GM12878 (cell line): ENCODE measurements around the gene TMEM39B. TPM values are rescaled to one million over a fixed set of nuclear protein-coding genes. Genes with fewer than 3 reads are reported as not detected.

Source experiments
- ATAC-seq: fragments of 200-7000 bp; cut with Tn5 transposase; 3 replicates; pipeline ENCODE4 v1.9.1; 2020; ENCODE audit warnings: mild to moderate bottlenecking, moderate library complexity
- BruUV-seq: library from RNA; stranded (reverse); fragments of 400-500 nt; replicated peaks from 2 replicates; lab custom pipeline; 2021; lab: Mats Ljungman, UMichigan
- CTCF ChIA-PET: fragments of 300-600 bp; sonication (Branson Sonifier 250); formaldehyde crosslinking; extraction: SDS; loops from one replicate; lab custom pipeline; 2021; ENCODE audit warnings: inconsistent platforms; lab: Yijun Ruan, JAX
- POLR2A ChIA-PET: fragments of 350-600 bp; formaldehyde crosslinking; extraction: SDS; loops from one replicate; lab custom pipeline; 2021; ENCODE audit warnings: inconsistent platforms; lab: Charles Lee
- RAD21 ChIA-PET: fragments of 300-600 bp; sonication (Branson Sonifier 250); formaldehyde crosslinking; loops from one replicate; lab custom pipeline; 2023; ENCODE audit warnings: antibody characterized with exemption; ENCODE audit not compliant: unreplicated experiment; lab: Charles Lee
- SMC1A ChIA-PET: fragments of 300-600 bp; sonication (Branson Sonifier 250); formaldehyde crosslinking; loops from one replicate; lab custom pipeline; 2023; ENCODE audit not compliant: unreplicated experiment, uncharacterized antibody; lab: Charles Lee
- DNase-seq: peaks from one replicate; pipeline ENCODE4 v3.0.0-alpha.2; 2011; ENCODE audit warnings: low read depth, low spot score
- FAIRE-seq: peaks from 3 replicates; lab custom pipeline; 2011; peaks lifted over from hg19 to GRCh38; lab: Jason Lieb, UNC
- H2AFZ ChIP-seq: 2 replicates; pipeline ENCODE4 v1.6.0; 2011; ENCODE audit warnings: low read depth, low read length, control low read depth; ENCODE audit not compliant: control insufficient read depth
- H3K27ac ChIP-seq: 2 replicates; pipeline ENCODE4 v1.5.1; 2011; ENCODE audit warnings: control low read depth; ENCODE audit not compliant: control insufficient read depth, insufficient read depth
- H3K27me3 ChIP-seq, 2 experiments: replicated peaks in 1 of 2; 2 replicates each; pipeline versions ENCODE4 v1.6.0 to v1.6.1; 2011; ENCODE audit warnings: low read length in 1 of 2; ENCODE audit not compliant: control insufficient read depth in 2 of 2, insufficient read depth in 2 of 2
- H3K36me3 ChIP-seq, 2 experiments: 2 replicates each; pipeline ENCODE4 v1.5.1; 2011; ENCODE audit warnings: low read length in 1 of 2; ENCODE audit not compliant: control insufficient read depth in 2 of 2, insufficient read depth in 2 of 2
- H3K4me1 ChIP-seq: 2 replicates; pipeline ENCODE4 v1.6.1; 2011; ENCODE audit warnings: mild to moderate bottlenecking, low read length, moderate library complexity, mixed read lengths; ENCODE audit not compliant: control insufficient read depth, insufficient read depth
- H3K4me2 ChIP-seq: 2 replicates; pipeline ENCODE4 v1.6.0; 2011; ENCODE audit warnings: control low read depth; ENCODE audit not compliant: control insufficient read depth, insufficient read depth
- H3K4me3 ChIP-seq: fragments of 200-600 bp; sonication (generic); 2 replicates; pipeline ENCODE4 v1.5.1; 2016
- H3K79me2 ChIP-seq: 2 replicates; pipeline ENCODE4 v1.6.0; 2011; ENCODE audit warnings: low read length; ENCODE audit not compliant: control insufficient read depth, insufficient read depth
- H3K9ac ChIP-seq: 2 replicates; pipeline ENCODE4 v1.8.0; 2011; ENCODE audit warnings: low read length, control low read depth, mixed read lengths; ENCODE audit not compliant: control insufficient read depth, insufficient read depth
- H3K9me3 ChIP-seq: replicated peaks from 3 replicates; pipeline ENCODE4 v1.5.1; 2011; ENCODE audit warnings: mild to moderate bottlenecking, low read length; ENCODE audit not compliant: control insufficient read depth, insufficient read depth
- H4K20me1 ChIP-seq: 2 replicates; pipeline ENCODE4 v1.6.0; 2011; ENCODE audit not compliant: control insufficient read depth, insufficient read depth
- BMI1 ChIP-seq: fragments of 450-650 bp; IDR thresholded peaks from 2 replicates; pipeline ENCODE4 v1.6.1; 2016; ENCODE audit warnings: mild to moderate bottlenecking, moderate library complexity, borderline replicate concordance
- IKZF2 ChIP-seq, 2 experiments: fragments of 450-650 bp; IDR thresholded peaks; 2 replicates each; pipeline ENCODE4 v1.6.1; 2017; ENCODE audit warnings: mild to moderate bottlenecking in 2 of 2, moderate library complexity in 2 of 2
- MEF2A ChIP-seq: IDR thresholded peaks from 2 replicates; pipeline ENCODE4 v1.6.1; 2011; ENCODE audit warnings: low read depth, mild to moderate bottlenecking, low read length, moderate library complexity; ENCODE audit not compliant: insufficient read depth
- SMARCA5 ChIP-seq: fragments of 450-650 bp; IDR thresholded peaks from 2 replicates; pipeline ENCODE4 v1.6.1; 2017; ENCODE audit warnings: mild to moderate bottlenecking
- TCF7 ChIP-seq: IDR thresholded peaks from 2 replicates; pipeline ENCODE4 v1.6.1; 2014; ENCODE audit warnings: antibody characterized with exemption, borderline replicate concordance
- WGBS: methylation state at CpG from one replicate; pipeline ENCODE4 v1.1.6; 2016; ENCODE audit warnings: low lambda C conversion rate; ENCODE audit not compliant: insufficient replicate concordance, insufficient coverage; ENCODE audit errors: missing lambda C conversion rate; 5-methylcytosine and 5-hydroxymethylcytosine counted together
- in situ Hi-C: fragments of 300-500 bp; cut with MboI; formaldehyde crosslinking; loops from 9 replicates; pipeline ENCODE4 v1.14.3; 2018; ENCODE audit warnings: mixed read lengths
- intact Hi-C: fragments of 100-400 bp; cut with micrococcal nuclease; formaldehyde crosslinking; loops from one replicate; pipeline ENCODE4 v1.14.2; 2022; ENCODE audit not compliant: unreplicated experiment
- polyA plus RNA-seq, 11 experiments: library from polyadenylated mRNA; depleted of rRNA in 4 of 11; unstranded in 6 of 11; stranded (reverse) in 5 of 11; fragments of >200 nt; fragmentation: Nextera tagmentation in 4 of 11; fragmentation: Illumina TruSeq in 1 of 11; extraction: Ambion mirVana in 4 of 11; extraction: Trizol in 1 of 11; gene quantifications; 1 replicate in 1 of 11; 2 replicates in 10 of 11; pipeline versions ENCODE4 v1.2.1 to v1.2.3, GENCODE V29; 2011 to 2016; ENCODE audit warnings: inconsistent platforms in 2 of 11, missing spikeins in 2 of 11, low read depth in 1 of 11
- total RNA-seq, 4 experiments: library from RNA; depleted of rRNA in 3 of 4; stranded (reverse); fragments of >200 nt in 3 of 4; fragmentation: Illumina TruSeq in 1 of 4; extraction: Trizol in 1 of 4; gene quantifications; 2 replicates each; pipeline versions ENCODE4 v1.2.1 to v1.2.3, GENCODE V29; 2013 to 2021
- TF ChIP-seq, protein P1 (sequence below): IDR thresholded peaks from 2 replicates; pipeline ENCODE4 v1.6.1; 2011; ENCODE audit warnings: borderline replicate concordance, low read depth, mild to moderate bottlenecking, moderate library complexity, low read length; ENCODE audit not compliant: insufficient read depth, poor library complexity, severe bottlenecking
- TF ChIP-seq, protein P2 (sequence below): fragments of 450-650 bp; IDR thresholded peaks from 2 replicates; pipeline ENCODE4 v1.6.1; 2014; ENCODE audit warnings: mild to moderate bottlenecking
- TF ChIP-seq, protein P3 (sequence below), 3 experiments: IDR thresholded peaks in 2 of 3; conservative IDR thresholded peaks in 1 of 3; 2 replicates each; pipeline ENCODE4 v1.5.1; 2011; ENCODE audit warnings: low read depth in 3 of 3, low read length in 3 of 3, mild to moderate bottlenecking in 3 of 3, control low read depth in 2 of 3, moderate library complexity in 2 of 3, inconsistent platforms in 1 of 3, mixed read lengths in 1 of 3; ENCODE audit not compliant: control insufficient read depth in 2 of 3, insufficient read depth in 1 of 3; ENCODE audit errors: extremely low read depth in 1 of 3

Gene TMEM39B
- total and polyA plus RNA-seq, 10 of the 15 experiments (the other 5 are each of a cell fraction or from before 2014, with no cell fraction given): 2.3 to 27.2 (median 12.3) TPM

- 94% methylated on average over 8 of the region's 8 CpGs for WGBS
- DNase-seq: no peak
- TF ChIP-seq SMARCA5 (no peak), MEF2A (no peak), IKZF2 (IDR thresholded peaks at IDR 0.05) (no peak), TCF7 (no peak), BMI1 (no peak)
- TF ChIP-seq, protein P1, sequence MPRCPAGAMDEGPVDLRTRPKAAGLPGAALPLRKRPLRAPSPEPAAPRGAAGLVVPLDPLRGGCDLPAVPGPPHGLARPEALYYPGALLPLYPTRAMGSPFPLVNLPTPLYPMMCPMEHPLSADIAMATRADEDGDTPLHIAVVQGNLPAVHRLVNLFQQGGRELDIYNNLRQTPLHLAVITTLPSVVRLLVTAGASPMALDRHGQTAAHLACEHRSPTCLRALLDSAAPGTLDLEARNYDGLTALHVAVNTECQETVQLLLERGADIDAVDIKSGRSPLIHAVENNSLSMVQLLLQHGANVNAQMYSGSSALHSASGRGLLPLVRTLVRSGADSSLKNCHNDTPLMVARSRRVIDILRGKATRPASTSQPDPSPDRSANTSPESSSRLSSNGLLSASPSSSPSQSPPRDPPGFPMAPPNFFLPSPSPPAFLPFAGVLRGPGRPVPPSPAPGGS: no peak
- TF ChIP-seq, protein P2, sequence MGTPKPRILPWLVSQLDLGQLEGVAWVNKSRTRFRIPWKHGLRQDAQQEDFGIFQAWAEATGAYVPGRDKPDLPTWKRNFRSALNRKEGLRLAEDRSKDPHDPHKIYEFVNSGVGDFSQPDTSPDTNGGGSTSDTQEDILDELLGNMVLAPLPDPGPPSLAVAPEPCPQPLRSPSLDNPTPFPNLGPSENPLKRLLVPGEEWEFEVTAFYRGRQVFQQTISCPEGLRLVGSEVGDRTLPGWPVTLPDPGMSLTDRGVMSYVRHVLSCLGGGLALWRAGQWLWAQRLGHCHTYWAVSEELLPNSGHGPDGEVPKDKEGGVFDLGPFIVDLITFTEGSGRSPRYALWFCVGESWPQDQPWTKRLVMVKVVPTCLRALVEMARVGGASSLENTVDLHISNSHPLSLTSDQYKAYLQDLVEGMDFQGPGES: no peak
- TF ChIP-seq, protein P3, sequence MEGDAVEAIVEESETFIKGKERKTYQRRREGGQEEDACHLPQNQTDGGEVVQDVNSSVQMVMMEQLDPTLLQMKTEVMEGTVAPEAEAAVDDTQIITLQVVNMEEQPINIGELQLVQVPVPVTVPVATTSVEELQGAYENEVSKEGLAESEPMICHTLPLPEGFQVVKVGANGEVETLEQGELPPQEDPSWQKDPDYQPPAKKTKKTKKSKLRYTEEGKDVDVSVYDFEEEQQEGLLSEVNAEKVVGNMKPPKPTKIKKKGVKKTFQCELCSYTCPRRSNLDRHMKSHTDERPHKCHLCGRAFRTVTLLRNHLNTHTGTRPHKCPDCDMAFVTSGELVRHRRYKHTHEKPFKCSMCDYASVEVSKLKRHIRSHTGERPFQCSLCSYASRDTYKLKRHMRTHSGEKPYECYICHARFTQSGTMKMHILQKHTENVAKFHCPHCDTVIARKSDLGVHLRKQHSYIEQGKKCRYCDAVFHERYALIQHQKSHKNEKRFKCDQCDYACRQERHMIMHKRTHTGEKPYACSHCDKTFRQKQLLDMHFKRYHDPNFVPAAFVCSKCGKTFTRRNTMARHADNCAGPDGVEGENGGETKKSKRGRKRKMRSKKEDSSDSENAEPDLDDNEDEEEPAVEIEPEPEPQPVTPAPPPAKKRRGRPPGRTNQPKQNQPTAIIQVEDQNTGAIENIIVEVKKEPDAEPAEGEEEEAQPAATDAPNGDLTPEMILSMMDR (IDR thresholded peaks at IDR 0.05 in 2 of 3, conservative IDR thresholded peaks at IDR 0.05 in 1 of 3; ENCODE audit: control insufficient read depth in 2 of 3, extremely low read depth in 1 of 3, insufficient read depth in 1 of 3, low read depth in 3 of 3, low read length in 3 of 3): no peak
- H3K27me3 ChIP-seq: no peaks in the 10 kb centered on the region
- no peak overlapping the region for H3K9ac ChIP-seq
- no peak overlapping the region for H3K4me3 ChIP-seq
- POLR2A ChIA-PET: interaction anchor here (2.2 kb wide), 1 partner anchor 15 kb away, joined by 5 read pairs; no protein-coding TSS in a partner anchor
- intact Hi-C loops (no loop called here), in situ Hi-C loops (no loop called here)
- H3K36me3 ChIP-seq: peaks cover 12 to 43% of the 10 kb centered on the region in 2 experiments
- CTCF ChIA-PET: interaction anchor here (0.7 to 2.1 kb wide), 3 partner anchors 9 to 54 kb away, joined by 3 to 5 read pairs (median 3); no protein-coding TSS in a partner anchor
- H3K4me2 ChIP-seq: no peak overlapping the region
- H2AFZ ChIP-seq: no peak overlapping the region
- peaks cover 6% of the 10 kb centered on the region for H3K4me1 ChIP-seq
- no peak for ATAC-seq
- peaks cover 5% of the 10 kb centered on the region; the same call in 1 of the 2 replicates for H4K20me1 ChIP-seq
- FAIRE-seq: no peak
- no peaks in the 10 kb centered on the region for H3K9me3 ChIP-seq
- RAD21 ChIA-PET: no interaction called here
- SMC1A ChIA-PET: interaction anchor here (0.6 to 1.5 kb wide), 2 partner anchors 9 to 10 kb away, joined by 3 to 5 read pairs; no protein-coding TSS in a partner anchor
- no TSS peak for BruUV-seq
- H3K79me2 ChIP-seq: peaks cover 69% of the 10 kb centered on the region
- H3K27ac ChIP-seq: no peak overlapping the region
These were observed 41.0 kb upstream of the TMEM39B start for GRCh38 chr1:32031578-32032274.
